Gastrocnemius medialis (tissue), 4 donors: ENCODE measurements around the gene RASIP1. TPM values are rescaled to one million over a fixed set of nuclear protein-coding genes. Genes with fewer than 3 reads are reported as not detected.

ENCODE experiments used
- ATAC-seq, 2 donors: fragments of 150-250 bp; one replicate each; pipeline ENCODE4 v1.9.1; 2016
- DNase-seq, 2 donors: peaks; one replicate each; pipeline ENCODE4 v3.0.0-alpha.2; 2019
- H3K27ac ChIP-seq, 4 donors: fragments of 200-600 bp; sonication (generic); 1 replicate in 1 of 4; 2 replicates in 3 of 4; pipeline ENCODE4 v1.5.1; 2016 to 2018; ENCODE audit warnings: mild to moderate bottlenecking in 2 of 4, moderate library complexity in 1 of 4
- H3K27me3 ChIP-seq, 3 donors: fragments of 200-600 bp; sonication (generic) in 2 of 3; 1 replicate in 1 of 3; 2 replicates in 2 of 3; pipeline versions ENCODE4 v1.5.1 to v1.6.0; 2016 to 2019; ENCODE audit warnings: mild to moderate bottlenecking in 1 of 3, moderate library complexity in 1 of 3
- H3K36me3 ChIP-seq, 2 donors: fragments of 200-600 bp; sonication (generic) in 1 of 2; one replicate each; pipeline ENCODE4 v1.5.1; 2017 to 2018
- H3K4me1 ChIP-seq, 2 donors: fragments of 200-600 bp; sonication (generic) in 1 of 2; one replicate each; pipeline ENCODE4 v1.5.1; 2016 to 2017; ENCODE audit warnings: mild to moderate bottlenecking in 2 of 2
- H3K4me3 ChIP-seq, 4 donors: fragments of 200-600 bp; sonication (generic) in 3 of 4; 1 replicate in 1 of 4; 2 replicates in 3 of 4; pipeline ENCODE4 v1.5.1; 2016 to 2019; ENCODE audit warnings: mild to moderate bottlenecking in 2 of 4
- H3K9me3 ChIP-seq, 3 donors: fragments of 200-600 bp; sonication (generic) in 2 of 3; 1 replicate in 1 of 3; 2 replicates in 2 of 3; pipeline ENCODE4 v1.5.1; 2016 to 2019
- CTCF ChIP-seq, 5 experiments: fragments of 450-650 bp in 3 of 5; fragments of 200-600 bp in 2 of 5; sonication (generic) in 2 of 5; IDR thresholded peaks in 4 of 5; conservative IDR thresholded peaks in 1 of 5; 1 replicate in 4 of 5; 2 replicates in 1 of 5; pipeline ENCODE4 v1.5.1; 2016 to 2019; ENCODE audit warnings: antibody characterized with exemption in 5 of 5, mild to moderate bottlenecking in 3 of 5, moderate library complexity in 3 of 5
- POLR2A ChIP-seq, 2 donors: fragments of 450-650 bp; IDR thresholded peaks; one replicate each; pipeline ENCODE4 v1.6.1; 2017; ENCODE audit warnings: antibody characterized with exemption in 2 of 2, mild to moderate bottlenecking in 2 of 2, moderate library complexity in 2 of 2
- in situ Hi-C, 4 donors: fragments of 200-750 bp; cut with MboI; loops; one replicate each; pipeline versions ENCODE4 v1.15.0 to v1.8.0; 2017; ENCODE audit warnings: low sequenced_read_pairs in 4 of 4
- intact Hi-C: fragments of 100-400 bp; cut with DNase I; formaldehyde crosslinking; loops from one replicate; pipeline ENCODE4 v1.15.1; 2023; ENCODE audit warnings: low total_unique reads
- total RNA-seq, 4 donors: library from RNA; depleted of rRNA; stranded (reverse); fragments of >200 nt; gene quantifications; one replicate each; pipeline versions ENCODE4 v1.1.0 to v1.2.3, GENCODE V29; 2016

RASIP1 gene
- total RNA-seq, 4 donors from 2014 or later: 3.4 to 8.1 (median 6.3) TPM

- ATAC-seq: no peak
Observed at GRCh38 chr19:48670699-48671445, 69.5 kb downstream of the RASIP1 start.

More at GRCh38 chr19:48670699-48671445, 69.5 kb downstream of the RASIP1 start:
- no peaks in the 10 kb centered on the region for H3K27me3 ChIP-seq
- no peak overlapping the region for H3K4me3 ChIP-seq
- DNase-seq: no peak
- in situ Hi-C loops (loop anchor here in 1 of 4 donors (10.0 kb wide), 1 partner anchor 174 kb away; no protein-coding TSS in a partner anchor), intact Hi-C loops (loop anchor here (10.0 kb wide), 1 partner anchor 174 kb away; no protein-coding TSS in a partner anchor)
- TF ChIP-seq POLR2A (IDR thresholded peaks at IDR 0.05) (no peak), CTCF (IDR thresholded peaks at IDR 0.05 in 4 of 5, conservative IDR thresholded peaks at IDR 0.05 in 1 of 5) (no peak)
- no peak overlapping the region for H3K27ac ChIP-seq
- no peaks in the 10 kb centered on the region for H3K36me3 ChIP-seq
- no peaks in the 10 kb centered on the region for H3K9me3 ChIP-seq
- peaks cover 4 to 11% of the 10 kb centered on the region in 2 donors for H3K4me1 ChIP-seq

Other genes starting within 250 kb of the RASIP1 start
- gene LMTK3, start 228.8 kb downstream of the RASIP1 start, total RNA-seq: not detected
- gene SULT2B1, start 188.4 kb downstream of the RASIP1 start, total RNA-seq: not detected
- gene SPACA4, start 133.9 kb downstream of the RASIP1 start, total RNA-seq: not detected
- gene FAM83E, start 125.5 kb downstream of the RASIP1 start, total RNA-seq: under 1 TPM in 1 of 4 donors, not detected in 3; 0.15 TPM
- 1,000 to 10,000 TPM; 1,223 to 1,420 (median 1,299) TPM for gene RPL18, start 121.4 kb downstream of the RASIP1 start, total RNA-seq
- gene SPHK2, start 121.1 kb downstream of the RASIP1 start, total RNA-seq: 10 to 100 TPM in 2 of 4 donors, 1 to 10 TPM in 2; 7.8 to 12.4 (median 9.2) TPM
- 10 to 100 TPM in 1 of 4 donors, 1 to 10 TPM in 3; 1.7 to 12.9 (median 4.4) TPM for gene DBP, start 103.2 kb downstream of the RASIP1 start, total RNA-seq
- gene CA11, start 94.4 kb downstream of the RASIP1 start, total RNA-seq: 1 to 10 TPM; 1.6 to 3.5 (median 2.6) TPM
- gene NTN5, start 67.6 kb downstream of the RASIP1 start, total RNA-seq: not detected
- gene FUT2, start 44.6 kb downstream of the RASIP1 start, total RNA-seq: under 1 TPM in 1 of 4 donors, not detected in 3; 0.19 TPM
- 10 to 100 TPM in 1 of 4 donors, 1 to 10 TPM in 3; 3.4 to 10.8 (median 5.4) TPM for gene MAMSTR, start 20.9 kb downstream of the RASIP1 start, total RNA-seq
- gene IZUMO1, start 6.3 kb upstream of the RASIP1 start, total RNA-seq: 1 to 10 TPM in 1 of 4 donors, not detected in 3; 2.1 TPM
- 1 to 10 TPM in 2 of 4 donors, under 1 TPM in 2; 0.61 to 1.3 (median 0.98) TPM for gene FUT1, start 12.0 kb upstream of the RASIP1 start, total RNA-seq
- gene FGF21, start 14.9 kb upstream of the RASIP1 start, total RNA-seq: not detected
- 10 to 100 TPM; 28.0 to 56.6 (median 43.8) TPM for gene BCAT2, start 70.4 kb upstream of the RASIP1 start, total RNA-seq
- 1 to 10 TPM in 3 of 4 donors, not detected in 1; 1.2 to 1.9 (median 1.7) TPM for gene HSD17B14, start 95.9 kb upstream of the RASIP1 start, total RNA-seq
- 1 to 10 TPM; 3.4 to 9.7 (median 6.3) TPM for gene PLEKHA4, start 128.0 kb upstream of the RASIP1 start, total RNA-seq
- 10 to 100 TPM; 28.7 to 73.9 (median 39.8) TPM for gene PPP1R15A, start 131.8 kb upstream of the RASIP1 start, total RNA-seq
- not detected for gene TULP2, start 158.1 kb upstream of the RASIP1 start, total RNA-seq
- 100 to 1,000 TPM in 3 of 4 donors, 10 to 100 TPM in 1; 83.9 to 162 (median 148) TPM for gene NUCB1, start 159.7 kb upstream of the RASIP1 start, total RNA-seq
- gene DHDH, start 193.1 kb upstream of the RASIP1 start, total RNA-seq: not detected
- gene BAX, start 214.3 kb upstream of the RASIP1 start, total RNA-seq: 10 to 100 TPM in 3 of 4 donors, 1 to 10 TPM in 1; 7.9 to 21.8 (median 18.0) TPM
- gene FTL, start 224.7 kb upstream of the RASIP1 start, total RNA-seq: 1,000 to 10,000 TPM in 3 of 4 donors, 100 to 1,000 TPM in 1; 894 to 1,364 (median 1,121) TPM